Kidney epithelial cell (primary cell): ENCODE results near the gene GPR179. TPM values are rescaled to one million over a fixed set of nuclear protein-coding genes. Genes with fewer than 3 reads are reported as not detected.
"Not testable (repeated sequence)": the region's sequence is repeated elsewhere in the genome, so short reads cannot be mapped to it uniquely, and the experiment has no call there.

Source experiments
- DNase-seq: peaks from one replicate; pipeline ENCODE4 v3.0.0-alpha.2; 2010; ENCODE audit warnings: low read depth
- H3K27me3 ChIP-seq: 2 replicates; pipeline ENCODE4 v1.6.0; 2011; ENCODE audit warnings: low read length; ENCODE audit not compliant: control insufficient read depth, insufficient read depth
- H3K36me3 ChIP-seq: 2 replicates; pipeline ENCODE4 v1.5.1; 2011; ENCODE audit warnings: low read length; ENCODE audit not compliant: control insufficient read depth, insufficient read depth
- H3K4me3 ChIP-seq: 2 replicates; pipeline ENCODE4 v1.5.1; 2011; ENCODE audit warnings: low read depth, mild to moderate bottlenecking, control low read depth, low read length
- CTCF ChIP-seq: IDR thresholded peaks from 2 replicates; pipeline ENCODE4 v1.5.1; 2011; ENCODE audit warnings: mild to moderate bottlenecking, moderate library complexity, low read length, control low read depth, inconsistent platforms; ENCODE audit not compliant: insufficient read depth, poor library complexity, severe bottlenecking
- total RNA-seq: library from RNA; depleted of rRNA; stranded (reverse); fragments of >200 nt; gene quantifications from 2 replicates; pipeline ENCODE4 v1.2.3, GENCODE V29; 2015

The GPR179 gene
- total RNA-seq, 1 donor from 2014 or later: 0.04 TPM

GRCh38 chr17:38324141-38324697 lies 19.5 kb downstream of the GPR179 start:
- TF ChIP-seq CTCF: no peak

GRCh38 chr17:38322897-38323296 lies 20.9 kb downstream of the GPR179 start:
- no peak for TF ChIP-seq CTCF
- DNase-seq: no peak
- Histone ChIP-seq H3K36me3 (no peaks in the 10 kb centered on the region), H3K4me3 (no peak overlapping the region), H3K27me3 (no peaks in the 10 kb centered on the region)

More at GRCh38 chr17:38324141-38324697, 19.5 kb downstream of the GPR179 start:
- H3K36me3 ChIP-seq: no peaks in the 10 kb centered on the region
- H3K4me3 ChIP-seq: no peak overlapping the region
- DNase-seq: no peak
- H3K27me3 ChIP-seq: no peaks in the 10 kb centered on the region

GRCh38 chr17:38322156-38322779 lies 21.5 kb downstream of the GPR179 start:
- TF ChIP-seq CTCF: peak; percentile 76
- no peak for DNase-seq

GRCh38 chr17:38320482-38320881 lies 23.3 kb downstream of the GPR179 start:
- no peaks in the 10 kb centered on the region for H3K36me3 ChIP-seq
- H3K4me3 ChIP-seq: no peak overlapping the region
- no peak for DNase-seq
- no peaks in the 10 kb centered on the region for H3K27me3 ChIP-seq
- TF ChIP-seq CTCF: no peak

More at GRCh38 chr17:38322156-38322779, 21.5 kb downstream of the GPR179 start:
- H3K36me3 ChIP-seq: no peaks in the 10 kb centered on the region
- H3K27me3 ChIP-seq: no peaks in the 10 kb centered on the region
- no peak overlapping the region for H3K4me3 ChIP-seq

GRCh38 chr17:38317081-38317480 lies 26.7 kb downstream of the GPR179 start:
- no peak for TF ChIP-seq CTCF
- Histone ChIP-seq H3K36me3 (no peaks in the 10 kb centered on the region), H3K27me3 (no peaks in the 10 kb centered on the region), H3K4me3 (no peak overlapping the region)
- no peak for DNase-seq

- H3K36me3 ChIP-seq: no peaks in the 10 kb centered on the region
Observed at GRCh38 chr17:38315497-38315896, 28.3 kb downstream of the GPR179 start.

GRCh38 chr17:38296834-38297517 lies 46.8 kb downstream of the GPR179 start, which contains the start of gene MRPL45:
Gene MRPL45 (plus strand): TSS chr17:38297168. CDS start chr17:38297184, 16 bp downstream.
- H3K27me3 ChIP-seq, H3K36me3 ChIP-seq: not testable (repeated sequence)
- H3K4me3 ChIP-seq: peak within 1 kb of the TSS; percentile 72
- peak; percentile 63 for DNase-seq

More at GRCh38 chr17:38315497-38315896, 28.3 kb downstream of the GPR179 start:
- no peaks in the 10 kb centered on the region for H3K27me3 ChIP-seq
- DNase-seq: no peak
- H3K4me3 ChIP-seq: no peak overlapping the region
- TF ChIP-seq CTCF: no peak
